SK-N-MC (cell line): Measurements from ENCODE around the gene PXYLP1.

ENCODE experiments used
- EZH2 ChIP-seq: fragments of 200-600 bp; sonication (generic); IDR thresholded peaks from one replicate; pipeline ENCODE4 v1.6.1; 2017; ENCODE audit warnings: antibody characterized with exemption
- FOXP2 ChIP-seq: optimal IDR thresholded peaks from 2 replicates; pipeline ENCODE3; 2011; ENCODE audit warnings: mild to moderate bottlenecking, moderate library complexity; ENCODE audit not compliant: insufficient read depth; ENCODE audit errors: extremely low read length, control extremely low read depth
- POLR2AphosphoS5 ChIP-seq: IDR thresholded peaks from 2 replicates; pipeline ENCODE4 v1.6.1; 2012; ENCODE audit warnings: mild to moderate bottlenecking, low read depth, low read length, borderline replicate concordance

DNA sequence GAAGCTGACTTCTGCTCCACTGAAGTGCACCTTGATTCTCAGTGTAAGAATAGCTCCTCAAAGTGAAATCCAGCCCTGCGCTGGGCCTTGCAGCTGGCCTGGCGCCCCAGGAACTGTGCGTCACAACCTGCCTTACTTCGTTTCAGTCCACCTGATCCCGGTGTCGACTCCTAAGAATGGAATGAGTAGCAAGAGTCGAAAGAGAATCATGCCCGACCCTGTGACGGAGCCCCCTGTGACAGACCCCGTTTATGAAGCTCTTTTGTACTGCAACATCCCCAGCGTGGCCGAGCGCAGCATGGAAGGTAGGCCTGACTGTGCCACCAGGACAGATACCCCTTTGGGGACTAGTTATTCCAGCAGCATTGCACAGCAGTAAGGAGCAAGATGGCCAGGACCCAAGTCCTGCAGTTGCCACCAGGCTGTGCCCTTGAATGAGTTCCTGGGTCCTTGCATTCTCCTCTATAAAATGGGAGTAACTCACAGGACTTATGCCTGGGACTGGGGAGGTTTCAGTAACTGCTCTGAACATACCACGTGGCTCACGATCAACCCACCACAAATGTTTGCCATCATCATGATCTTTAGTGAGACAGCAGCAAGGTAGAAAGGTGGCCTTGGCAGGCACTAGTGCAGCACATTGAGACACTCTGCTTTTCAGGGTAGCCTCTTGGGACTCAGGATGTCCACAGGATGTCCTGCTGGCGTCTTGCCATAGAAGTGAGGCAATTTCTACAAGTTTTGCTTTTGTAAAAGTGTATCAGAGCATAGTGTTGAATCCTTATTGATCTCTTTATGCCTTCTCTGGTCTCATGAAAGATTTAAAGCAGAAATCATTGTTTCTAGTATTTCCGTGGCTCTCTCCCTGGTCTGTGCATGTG lies 46.8 kb downstream of the PXYLP1 start:
- TF ChIP-seq EZH2 (no peak), POLR2AphosphoS5 (no peak), FOXP2 (no peak)
